SK-N-SH (cell line): ENCODE results near the gene CCDC88C. TPM values are rescaled to one million over a fixed set of nuclear protein-coding genes. Genes with fewer than 3 reads are reported as not detected.
A peak's percentile ranks its signal among the peaks of the same experiment; 100 is the strongest.

Experiments used
- CTCF ChIA-PET: fragments of 300-600, 350-600 bp; formaldehyde crosslinking; extraction: SDS; loops from one replicate; lab custom pipeline; 2021; lab: Yijun Ruan, JAX
- POLR2A ChIA-PET: fragments of 350-600 bp; sonication (Branson Sonifier 250); formaldehyde crosslinking; extraction: SDS; loops from one replicate; lab custom pipeline; 2020; ENCODE audit warnings: antibody characterized with exemption, inconsistent platforms; lab: Yijun Ruan, JAX
- DNase-seq: peaks from one replicate; pipeline ENCODE4 v3.0.0; 2012
- H2AFZ ChIP-seq: fragments of 200-600 bp; sonication (generic); 2 replicates; pipeline ENCODE4 v1.8.1; 2016; ENCODE audit warnings: antibody characterized with exemption, mild to moderate bottlenecking, low read depth
- H3F3A ChIP-seq: fragments of 200-600 bp; sonication (generic); replicated peaks from 2 replicates; pipeline ENCODE3; 2016; ENCODE audit warnings: antibody characterized with exemption, mild to moderate bottlenecking; ENCODE audit not compliant: insufficient read depth
- H3K27ac ChIP-seq, 2 experiments: fragments of 200-500 bp in 1 of 2; fragments of 200-600 bp in 1 of 2; sonication (Bioruptor generic) in 1 of 2; sonication (generic), shearing (Covaris generic) in 1 of 2; 2 replicates each; pipeline versions ENCODE4 v1.5.1 to v1.6.1; 2014 to 2016; ENCODE audit warnings: low read depth in 2 of 2, inconsistent platforms in 1 of 2, low read length in 1 of 2, mild to moderate bottlenecking in 1 of 2, mixed read lengths in 1 of 2
- H3K27me3 ChIP-seq: fragments of 200-600 bp; sonication (generic), shearing (Covaris generic); 2 replicates; pipeline ENCODE4 v1.6.1; 2016; ENCODE audit warnings: mixed run types; ENCODE audit not compliant: insufficient read depth
- H3K36me3 ChIP-seq, 2 experiments: fragments of 200-500 bp in 1 of 2; fragments of 200-600 bp in 1 of 2; sonication (Bioruptor generic) in 1 of 2; sonication (generic) in 1 of 2; replicated peaks in 1 of 2; 2 replicates each; pipeline versions ENCODE3 to v1.5.1; 2014 to 2016; ENCODE audit warnings: low read length in 1 of 2, mild to moderate bottlenecking in 1 of 2; ENCODE audit not compliant: insufficient read depth in 2 of 2, control insufficient read depth in 1 of 2
- H3K4me1 ChIP-seq, 2 experiments: fragments of 200-500 bp in 1 of 2; fragments of 200-600 bp in 1 of 2; sonication (Bioruptor generic) in 1 of 2; sonication (generic), shearing (Covaris generic) in 1 of 2; 2 replicates each; pipeline versions ENCODE4 v1.5.1 to v1.6.1; 2014 to 2016; ENCODE audit warnings: low read depth in 1 of 2, low read length in 1 of 2, mixed run types in 1 of 2; ENCODE audit not compliant: insufficient read depth in 2 of 2, control insufficient read depth in 1 of 2
- H3K4me2 ChIP-seq: fragments of 200-600 bp; sonication (generic), shearing (Covaris generic); 2 replicates; pipeline ENCODE4 v1.6.1; 2017; ENCODE audit warnings: mixed run types
- H3K4me3 ChIP-seq, 2 experiments: fragments of 200-500 bp in 1 of 2; fragments of 200-600 bp in 1 of 2; sonication (Bioruptor generic) in 1 of 2; sonication (generic), shearing (Covaris generic) in 1 of 2; 2 replicates each; pipeline versions ENCODE4 v1.5.1 to v1.8.1; 2014 to 2016; ENCODE audit warnings: low read depth in 2 of 2, inconsistent platforms in 1 of 2, low read length in 1 of 2, mild to moderate bottlenecking in 1 of 2, mixed read lengths in 1 of 2, moderate library complexity in 1 of 2
- H3K79me2 ChIP-seq: fragments of 200-600 bp; sonication (generic); 2 replicates; pipeline ENCODE4 v1.8.1; 2017; ENCODE audit warnings: mild to moderate bottlenecking; ENCODE audit not compliant: insufficient read depth
- H3K9ac ChIP-seq: fragments of 200-600 bp; sonication (generic); 2 replicates; pipeline ENCODE4 v1.6.1; 2017; ENCODE audit warnings: mixed run types
- H3K9me2 ChIP-seq: fragments of 200-600 bp; sonication (generic); 2 replicates; pipeline ENCODE4 v1.6.1; 2017; ENCODE audit warnings: mixed run types
- H3K9me3 ChIP-seq: fragments of 200-600 bp; sonication (generic); 2 replicates; pipeline ENCODE4 v1.6.1; 2017; ENCODE audit warnings: mixed run types, mild to moderate bottlenecking, moderate library complexity
- H4K20me1 ChIP-seq: fragments of 200-600 bp; sonication (generic); 2 replicates; pipeline ENCODE4 v1.6.1; 2017; ENCODE audit warnings: mild to moderate bottlenecking, mixed run types; ENCODE audit not compliant: insufficient read depth
- FOXM1 ChIP-seq: IDR thresholded peaks from 2 replicates; pipeline ENCODE4 v1.4.0; 2012; ENCODE audit warnings: low read depth, mild to moderate bottlenecking
- GATA2 ChIP-seq: sonication (generic); formaldehyde crosslinking; IDR thresholded peaks from 2 replicates; pipeline ENCODE4 v1.5.0; 2020; ENCODE audit warnings: mild to moderate bottlenecking, missing genetic modification reagents
- JUND ChIP-seq: IDR thresholded peaks from 2 replicates; pipeline ENCODE4 v1.4.0; 2012
- MXI1 ChIP-seq: IDR thresholded peaks from 2 replicates; pipeline ENCODE4 v1.6.1; 2012; ENCODE audit warnings: mild to moderate bottlenecking, low read depth, low read length, improper control_type of control experiment
- NFIC ChIP-seq: IDR thresholded peaks from 2 replicates; pipeline ENCODE4 v1.4.0; 2012; ENCODE audit warnings: borderline replicate concordance
- RCOR1 ChIP-seq: fragments of 150-350 bp; IDR thresholded peaks from 2 replicates; pipeline ENCODE4 v1.6.1; 2017; ENCODE audit warnings: antibody characterized with exemption, low read length
- TAF1 ChIP-seq: IDR thresholded peaks from 2 replicates; pipeline ENCODE4 v1.6.1; 2012; ENCODE audit warnings: low read depth, mild to moderate bottlenecking, low read length, moderate library complexity, borderline replicate concordance
- TCF12 ChIP-seq: IDR thresholded peaks from 2 replicates; pipeline ENCODE4 v1.4.0; 2012
- USF2 ChIP-seq: fragments of 150-350 bp; IDR thresholded peaks from 2 replicates; pipeline ENCODE4 v1.6.1; 2017; ENCODE audit warnings: antibody characterized with exemption, low read length, low read depth, borderline replicate concordance
- WGBS: methylation state at CpG from one replicate; pipeline ENCODE4 v1.1.6; 2017; ENCODE audit warnings: low lambda C conversion rate; 5-methylcytosine and 5-hydroxymethylcytosine counted together
- polyA plus RNA-seq, 3 experiments: library from polyadenylated mRNA; depleted of rRNA; stranded (reverse); fragments of >200 nt; gene quantifications; 2 replicates each; pipeline ENCODE4 v1.2.3, GENCODE V29; 2012

Gene CCDC88C
- polyA plus RNA-seq, 1 of the 3 experiments (the other 2 are of a cell fraction) = 0.39 TPM

GRCh38 chr14:91243074-91243471 lies 174.5 kb downstream of the CCDC88C start:
- no peaks in the 10 kb centered on the region for H4K20me1 ChIP-seq
- H3K27ac ChIP-seq = peak overlapping the region in 1 of 2 experiments; percentile 1; a peak in 1 of 4 replicates
- CTCF ChIA-PET = interaction anchor here (1.0 to 3.2 kb wide), 7 partner anchors 8 to 70 kb away, joined by 3 to 21 read pairs (median 7); no protein-coding TSS in a partner anchor
- peak overlapping the region; percentile 41; the same call in 1 of the 2 replicates for H3K4me2 ChIP-seq
- no peaks in the 10 kb centered on the region for H3F3A ChIP-seq
- 86% methylated on average over 6 of the region's 6 CpGs for WGBS
- H2AFZ ChIP-seq = no peak overlapping the region
- no peak overlapping the region for H3K4me3 ChIP-seq
- H3K27me3 ChIP-seq = no peaks in the 10 kb centered on the region
- H3K9me3 ChIP-seq = no peaks in the 10 kb centered on the region
- no peak overlapping the region for H3K9ac ChIP-seq
- DNase-seq = no peak
- H3K79me2 ChIP-seq = no peaks in the 10 kb centered on the region
- H3K9me2 ChIP-seq = no peaks in the 10 kb centered on the region
- TF ChIP-seq MXI1 (no peak), JUND (no peak), TAF1 (no peak), FOXM1 (no peak), GATA2 (no peak)
- POLR2A ChIA-PET = interaction anchor here (1.3 kb wide), 1 partner anchor 41 kb away, joined by 3 read pairs; no protein-coding TSS in a partner anchor
- H3K4me1 ChIP-seq = peaks cover 7 to 39% of the 10 kb centered on the region in 2 experiments; a peak in 2 of 4 replicates
- H3K36me3 ChIP-seq = no peaks in the 10 kb centered on the region

GRCh38 chr14:91242635-91243034 lies 175.0 kb downstream of the CCDC88C start:
- no peak overlapping the region for H3K4me3 ChIP-seq
- H3K4me2 ChIP-seq = no peak overlapping the region
- peaks cover 7 to 39% of the 10 kb centered on the region in 2 experiments; a peak in 2 of 4 replicates for H3K4me1 ChIP-seq

GRCh38 chr14:91241863-91242262 lies 175.8 kb downstream of the CCDC88C start:
- H3K79me2 ChIP-seq = no peaks in the 10 kb centered on the region
- POLR2A ChIA-PET = no interaction called here
- no peak overlapping the region for H3K4me2 ChIP-seq
- H3K4me3 ChIP-seq = no peak overlapping the region
- H4K20me1 ChIP-seq = no peaks in the 10 kb centered on the region
- H3K9me2 ChIP-seq = no peaks in the 10 kb centered on the region
- CTCF ChIA-PET = interaction anchor here (1.4 to 3.2 kb wide), 2 partner anchors 64 to 338 kb away, joined by 3 to 21 read pairs; no protein-coding TSS in a partner anchor
- no peaks in the 10 kb centered on the region for H3F3A ChIP-seq
- H3K36me3 ChIP-seq = no peaks in the 10 kb centered on the region
- H3K9ac ChIP-seq = no peak overlapping the region
- H3K27me3 ChIP-seq = no peaks in the 10 kb centered on the region
- 73% methylated on average over 7 of the region's 7 CpGs for WGBS
- peaks cover 7 to 39% of the 10 kb centered on the region in 2 experiments; a peak in 2 of 4 replicates for H3K4me1 ChIP-seq
- TF ChIP-seq TCF12 = no peak
- no peak for TF ChIP-seq FOXM1
- no peak for TF ChIP-seq JUND
- TF ChIP-seq NFIC = no peak
- TF ChIP-seq USF2 = no peak
- TF ChIP-seq, all 33 proteins: peak for 0
- DNase-seq = no peak
- no peaks in the 10 kb centered on the region for H3K9me3 ChIP-seq
- no peak overlapping the region for H2AFZ ChIP-seq
- no peak overlapping the region; a peak in 1 of 4 replicates for H3K27ac ChIP-seq

More at GRCh38 chr14:91242635-91243034, 175.0 kb downstream of the CCDC88C start:
- ChIA-PET CTCF (interaction anchor here (1.0 to 3.2 kb wide), 6 partner anchors 10 to 339 kb away, joined by 3 to 21 read pairs (median 10); no protein-coding TSS in a partner anchor), POLR2A (no interaction called here)
- Histone ChIP-seq H3K9me2 (no peaks in the 10 kb centered on the region), H3K27me3 (no peaks in the 10 kb centered on the region), H3K27ac (no peak overlapping the region), H3K36me3 (no peaks in the 10 kb centered on the region), H2AFZ (no peak overlapping the region), H3K9me3 (no peaks in the 10 kb centered on the region), H4K20me1 (no peaks in the 10 kb centered on the region), H3F3A (no peaks in the 10 kb centered on the region), H3K9ac (no peak overlapping the region), H3K79me2 (no peaks in the 10 kb centered on the region)
- 74% methylated on average over 4 of the region's 4 CpGs for WGBS
- DNase-seq = no peak
- TF ChIP-seq TAF1 (no peak), JUND (no peak), RCOR1 (no peak), MXI1 (no peak)
